ENCODE data around the gene NLGN4Y. TPM values are rescaled to one million over a fixed set of nuclear protein-coding genes. Genes with fewer than 3 reads are reported as not detected.

Gene NLGN4Y
- total and polyA plus RNA-seq, 4 donors = 0.28 to 31.1 (median 10.0) TPM

DNA sequence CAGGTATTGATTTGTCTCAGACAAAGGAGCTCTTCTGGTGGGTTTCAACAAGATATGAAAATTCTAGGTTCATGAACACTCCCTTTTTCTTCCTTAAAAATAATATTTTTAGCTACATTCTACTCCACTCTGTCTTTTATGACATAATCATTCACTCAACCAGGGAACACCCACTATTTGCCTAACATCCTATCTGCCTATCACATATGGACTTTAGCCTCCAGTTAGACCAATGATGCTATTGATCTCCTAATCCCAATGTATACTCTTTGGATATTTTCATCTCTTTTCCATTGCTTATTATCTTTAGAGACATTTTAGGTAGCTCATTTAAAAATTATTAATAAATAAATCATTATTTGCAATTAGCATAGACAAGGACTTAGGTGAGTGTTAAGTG, 110.6 kb downstream of the NLGN4Y start:
- Histone ChIP-seq H3K27me3 (ENCODE audit: control insufficient read depth, insufficient read depth, low read length) (no peaks in the 10 kb centered on the region), H3K4me1 (ENCODE audit: control insufficient read depth, insufficient read depth, low read length) (no peaks in the 10 kb centered on the region), H3K9me3 (ENCODE audit: control insufficient read depth, insufficient read depth, low read length) (no peaks in the 10 kb centered on the region), H3K4me3 (ENCODE audit: low read depth, low read length) (no peak overlapping the region), H3K27ac (ENCODE audit: low read depth, low read length) (no peak overlapping the region), H3K36me3 (ENCODE audit: control insufficient read depth, insufficient read depth, low read length) (no peaks in the 10 kb centered on the region)
- DNase-seq (ENCODE audit: low read depth in 4 of 6, low spot score in 6 of 6) = no peak

DNA sequence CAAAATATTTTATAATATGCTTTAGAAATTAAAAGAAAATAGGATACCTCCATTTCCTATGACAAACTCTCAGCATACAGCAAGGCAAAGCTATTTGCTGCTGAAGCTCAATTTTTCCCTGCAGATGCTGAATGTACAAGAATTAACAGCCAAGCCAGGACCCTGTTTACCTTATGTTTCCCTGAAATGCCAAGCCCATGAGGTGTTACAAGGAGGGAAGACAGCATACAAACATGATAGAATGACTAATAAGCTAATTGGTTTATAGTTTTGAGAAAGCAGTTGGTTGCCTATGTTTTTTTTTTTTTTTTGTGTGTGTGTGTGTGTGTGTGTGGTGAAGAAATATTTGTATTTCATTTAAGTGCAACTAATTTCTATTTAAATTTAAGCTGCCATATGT, 113.2 kb downstream of the NLGN4Y start:
- H3K27ac ChIP-seq (ENCODE audit: low read depth, low read length) = no peak overlapping the region
- no peaks in the 10 kb centered on the region for H3K4me1 ChIP-seq (ENCODE audit: control insufficient read depth, insufficient read depth, low read length)
- H3K36me3 ChIP-seq (ENCODE audit: control insufficient read depth, insufficient read depth, low read length) = no peaks in the 10 kb centered on the region
- no peak overlapping the region for H3K4me3 ChIP-seq (ENCODE audit: low read depth, low read length)
- no peak for DNase-seq (ENCODE audit: low read depth in 4 of 6, low spot score in 6 of 6)
- no peaks in the 10 kb centered on the region for H3K27me3 ChIP-seq (ENCODE audit: control insufficient read depth, insufficient read depth, low read length)
- H3K9me3 ChIP-seq (ENCODE audit: control insufficient read depth, insufficient read depth, low read length) = no peaks in the 10 kb centered on the region

DNA sequence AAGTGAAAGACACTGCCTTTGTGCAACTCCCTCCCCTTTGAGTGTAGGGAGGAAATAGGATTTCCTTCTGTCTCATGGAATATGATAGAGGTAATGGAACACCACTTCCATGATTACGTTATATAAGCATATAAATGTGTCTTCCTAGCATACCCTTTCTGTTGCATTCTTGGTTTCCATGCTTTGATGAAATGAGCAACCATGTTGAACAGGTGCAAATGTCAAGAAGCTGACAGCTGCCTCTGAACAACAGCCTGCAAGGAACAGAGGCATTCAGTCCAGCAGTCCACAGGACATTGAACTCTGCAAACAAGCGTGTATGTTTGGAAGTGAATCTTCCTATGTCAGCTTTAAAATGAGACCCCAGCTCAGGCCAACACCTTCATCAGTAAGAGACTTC, 117.5 kb downstream of the NLGN4Y start:
- Histone ChIP-seq H3K27ac (ENCODE audit: low read depth, low read length) (no peak overlapping the region), H3K36me3 (ENCODE audit: control insufficient read depth, insufficient read depth, low read length) (no peaks in the 10 kb centered on the region), H3K27me3 (ENCODE audit: control insufficient read depth, insufficient read depth, low read length) (no peaks in the 10 kb centered on the region), H3K9me3 (ENCODE audit: control insufficient read depth, insufficient read depth, low read length) (no peaks in the 10 kb centered on the region), H3K4me1 (ENCODE audit: control insufficient read depth, insufficient read depth, low read length) (no peaks in the 10 kb centered on the region), H3K4me3 (ENCODE audit: low read depth, low read length) (no peak overlapping the region)
- no CpG with 5 or more reads among the region's 2 CpGs for WGBS (ENCODE audit: insufficient coverage)
- DNase-seq (ENCODE audit: low read depth in 4 of 6, low spot score in 6 of 6) = no peak

DNA sequence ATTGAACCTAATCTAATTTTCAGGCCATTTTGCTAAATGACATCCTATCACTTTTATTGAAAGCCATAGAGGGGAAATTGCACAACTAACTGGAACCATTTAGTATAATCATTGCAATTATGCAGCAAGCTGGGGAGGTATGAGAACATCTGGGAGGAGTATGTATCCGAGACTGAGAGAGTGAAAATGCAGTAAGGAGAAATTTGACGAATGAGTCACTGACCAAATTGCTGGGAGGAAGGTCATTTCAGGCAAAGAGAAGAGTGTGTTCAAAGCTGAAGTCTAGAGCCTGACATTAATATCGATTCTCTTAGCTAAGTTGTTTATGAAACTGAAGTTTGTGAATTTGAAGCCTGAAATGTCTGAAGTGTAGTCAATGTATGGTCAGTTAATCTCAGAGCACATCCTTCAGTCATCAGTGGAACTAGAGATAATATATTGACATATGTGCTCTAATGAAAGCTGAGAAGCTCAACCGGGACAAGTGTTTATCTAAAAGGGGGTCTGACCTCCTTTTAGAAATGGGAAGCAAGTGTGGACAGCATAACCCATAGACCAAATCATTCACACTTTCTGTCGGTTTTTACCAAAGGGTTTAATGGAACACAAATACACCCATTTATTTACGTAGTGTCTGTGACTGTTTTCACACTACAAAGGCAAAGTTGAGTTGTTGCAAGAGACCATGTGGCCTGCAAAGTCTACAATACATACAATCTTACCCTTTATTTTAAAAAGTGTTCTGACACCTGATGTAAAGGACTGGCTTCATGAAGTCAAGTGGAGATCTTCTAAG, 120.0 kb downstream of the NLGN4Y start:
- WGBS (ENCODE audit: insufficient coverage) = no CpG with 5 or more reads among the region's 6 CpGs
- Histone ChIP-seq H3K4me3 (ENCODE audit: low read depth, low read length) (no peak overlapping the region), H3K4me1 (ENCODE audit: control insufficient read depth, insufficient read depth, low read length) (no peaks in the 10 kb centered on the region), H3K27ac (ENCODE audit: low read depth, low read length) (no peak overlapping the region), H3K9me3 (ENCODE audit: control insufficient read depth, insufficient read depth, low read length) (no peaks in the 10 kb centered on the region), H3K36me3 (ENCODE audit: control insufficient read depth, insufficient read depth, low read length) (no peaks in the 10 kb centered on the region), H3K27me3 (ENCODE audit: control insufficient read depth, insufficient read depth, low read length) (no peaks in the 10 kb centered on the region)
- DNase-seq (ENCODE audit: low read depth in 4 of 6, low spot score in 6 of 6) = peak in 1 of 6 donors; percentile 17

DNA sequence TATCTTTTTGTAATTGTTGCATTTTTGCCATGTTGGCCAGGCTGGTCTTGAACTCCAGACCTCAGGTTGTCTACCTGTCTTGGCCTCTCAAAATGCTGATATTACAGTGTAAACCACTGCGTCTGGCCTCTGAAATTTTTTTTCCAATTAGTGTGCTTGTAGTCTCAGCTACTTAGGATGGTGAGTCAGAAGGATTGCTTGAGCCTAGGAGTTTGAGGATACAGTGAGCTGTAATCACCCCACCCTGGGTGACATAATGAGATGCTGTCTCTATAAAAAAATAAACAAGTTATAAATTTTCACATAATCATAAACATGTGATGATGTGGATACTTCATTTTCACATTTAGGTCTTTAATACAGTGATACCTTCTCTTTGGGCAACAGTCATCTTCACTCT, 154.9 kb downstream of the NLGN4Y start:
- no peak for DNase-seq (ENCODE audit: low read depth in 4 of 6, low spot score in 6 of 6)
- WGBS (ENCODE audit: insufficient coverage) = no CpG with 5 or more reads among the region's 1 CpG
- no peaks in the 10 kb centered on the region for H3K36me3 ChIP-seq (ENCODE audit: control insufficient read depth, insufficient read depth, low read length)

DNA sequence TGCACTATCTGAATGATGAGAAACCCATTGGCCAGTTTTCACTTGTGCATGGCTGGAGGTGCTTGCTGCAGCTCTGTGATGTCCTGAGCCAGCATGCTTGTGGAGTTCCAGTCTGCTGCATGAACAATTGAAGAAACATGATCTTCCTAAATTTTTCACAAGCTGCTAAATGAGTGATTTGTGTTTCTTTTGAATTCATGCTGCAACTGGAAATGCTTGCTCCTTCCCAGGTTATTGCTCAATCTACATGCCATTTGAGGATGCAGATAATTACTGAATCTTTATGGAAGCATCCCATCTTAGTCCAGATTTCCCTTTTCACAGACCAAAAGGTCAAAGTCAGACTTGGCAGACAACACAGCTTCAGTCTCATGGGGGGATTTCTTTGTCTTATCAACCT, 170.2 kb downstream of the NLGN4Y start:
- Histone ChIP-seq H3K4me3 (ENCODE audit: low read depth, low read length) (no peak overlapping the region), H3K9me3 (ENCODE audit: control insufficient read depth, insufficient read depth, low read length) (no peaks in the 10 kb centered on the region), H3K27me3 (ENCODE audit: control insufficient read depth, insufficient read depth, low read length) (no peaks in the 10 kb centered on the region), H3K4me1 (ENCODE audit: control insufficient read depth, insufficient read depth, low read length) (no peaks in the 10 kb centered on the region), H3K36me3 (ENCODE audit: control insufficient read depth, insufficient read depth, low read length) (no peaks in the 10 kb centered on the region), H3K27ac (ENCODE audit: low read depth, low read length) (no peak overlapping the region)
- no peak for DNase-seq (ENCODE audit: low read depth in 4 of 6, low spot score in 6 of 6)

More for the DNA sequence above, 154.9 kb downstream of the NLGN4Y start:
- Histone ChIP-seq H3K4me3 (ENCODE audit: low read depth, low read length) (no peak overlapping the region), H3K27me3 (ENCODE audit: control insufficient read depth, insufficient read depth, low read length) (no peaks in the 10 kb centered on the region), H3K9me3 (ENCODE audit: control insufficient read depth, insufficient read depth, low read length) (no peaks in the 10 kb centered on the region), H3K27ac (ENCODE audit: low read depth, low read length) (no peak overlapping the region), H3K4me1 (ENCODE audit: control insufficient read depth, insufficient read depth, low read length) (no peaks in the 10 kb centered on the region)

DNA sequence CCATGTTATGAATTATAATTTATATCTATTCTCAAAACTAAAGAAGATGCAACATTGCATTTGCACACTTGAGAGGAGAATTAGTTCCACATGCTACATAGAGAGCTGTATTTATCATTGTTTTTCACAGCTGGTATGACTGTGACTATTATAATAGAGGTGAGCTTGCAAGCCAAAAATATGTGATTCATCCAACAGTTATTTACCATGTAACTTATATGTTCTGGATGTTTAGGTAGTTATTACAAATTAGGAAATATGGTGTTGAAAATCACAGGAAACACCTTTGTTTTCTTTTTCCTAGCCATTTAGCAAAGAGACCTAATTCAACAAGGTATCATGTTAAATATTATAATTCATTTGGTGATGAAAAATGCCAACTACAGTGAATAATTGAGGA, 183.8 kb downstream of the NLGN4Y start:
- H3K27me3 ChIP-seq (ENCODE audit: control insufficient read depth, insufficient read depth, low read length) = no peaks in the 10 kb centered on the region
- H3K4me1 ChIP-seq (ENCODE audit: control insufficient read depth, insufficient read depth, low read length) = no peaks in the 10 kb centered on the region
- H3K27ac ChIP-seq (ENCODE audit: low read depth, low read length) = no peak overlapping the region
- no peak for DNase-seq (ENCODE audit: low read depth in 4 of 6, low spot score in 6 of 6)
- no peaks in the 10 kb centered on the region for H3K36me3 ChIP-seq (ENCODE audit: control insufficient read depth, insufficient read depth, low read length)
- no peaks in the 10 kb centered on the region for H3K9me3 ChIP-seq (ENCODE audit: control insufficient read depth, insufficient read depth, low read length)
- no peak overlapping the region for H3K4me3 ChIP-seq (ENCODE audit: low read depth, low read length)

DNA sequence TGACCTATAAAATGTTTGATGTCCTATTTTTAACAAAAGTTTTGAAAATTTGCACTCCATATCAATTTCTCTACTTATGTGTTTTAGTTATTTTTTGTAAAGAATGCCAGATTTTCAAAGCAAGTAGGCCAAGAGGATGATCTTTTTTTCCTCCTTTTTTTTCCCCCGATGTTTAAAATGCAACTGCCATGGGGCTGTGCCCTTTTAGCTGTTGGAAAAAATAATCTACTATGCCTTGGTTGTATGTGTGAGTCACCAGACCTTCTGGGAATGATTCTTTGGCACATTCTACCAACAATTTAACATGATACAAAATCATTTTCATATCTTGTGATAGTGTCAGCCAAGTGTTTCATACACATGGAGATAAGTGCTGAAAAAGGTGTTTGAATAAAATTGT, 217.3 kb downstream of the NLGN4Y start:
- H3K36me3 ChIP-seq (ENCODE audit: control insufficient read depth, insufficient read depth, low read length) = no peaks in the 10 kb centered on the region
- no peaks in the 10 kb centered on the region for H3K27me3 ChIP-seq (ENCODE audit: control insufficient read depth, insufficient read depth, low read length)
- H3K4me3 ChIP-seq (ENCODE audit: low read depth, low read length) = no peak overlapping the region
- H3K27ac ChIP-seq (ENCODE audit: low read depth, low read length) = no peak overlapping the region
- DNase-seq (ENCODE audit: low read depth in 4 of 6, low spot score in 6 of 6) = no peak
- no CpG with 5 or more reads among the region's 1 CpG for WGBS (ENCODE audit: insufficient coverage)
- H3K4me1 ChIP-seq (ENCODE audit: control insufficient read depth, insufficient read depth, low read length) = no peaks in the 10 kb centered on the region
- H3K9me3 ChIP-seq (ENCODE audit: control insufficient read depth, insufficient read depth, low read length) = no peaks in the 10 kb centered on the region

DNA sequence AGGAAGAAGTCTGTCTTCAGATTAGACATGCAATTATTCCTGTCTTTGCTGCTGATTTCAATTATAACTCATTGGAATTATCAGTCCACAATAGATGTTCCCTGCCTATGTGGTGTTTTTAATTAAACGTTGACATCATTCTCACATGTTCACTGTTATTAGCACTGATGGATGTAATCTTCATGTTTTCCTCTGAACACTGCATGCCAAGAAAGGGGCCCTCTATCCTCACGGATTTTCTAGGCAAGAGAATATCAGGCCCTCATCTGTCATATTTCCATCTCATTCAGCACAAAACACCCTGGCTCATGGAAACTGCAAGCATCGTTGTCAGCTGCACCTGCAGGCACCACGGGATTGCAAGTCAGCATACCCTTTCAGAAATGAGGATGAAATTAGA, 224.0 kb downstream of the NLGN4Y start:
- peak in 1 of 6 donors; percentile 2 for DNase-seq (ENCODE audit: low read depth in 4 of 6, low spot score in 6 of 6)
- WGBS (ENCODE audit: insufficient coverage) = no CpG with 5 or more reads among the region's 4 CpGs
- Histone ChIP-seq H3K9me3 (ENCODE audit: control insufficient read depth, insufficient read depth, low read length) (no peaks in the 10 kb centered on the region), H3K4me3 (ENCODE audit: low read depth, low read length) (no peak overlapping the region), H3K4me1 (ENCODE audit: control insufficient read depth, insufficient read depth, low read length) (no peaks in the 10 kb centered on the region), H3K27me3 (ENCODE audit: control insufficient read depth, insufficient read depth, low read length) (no peaks in the 10 kb centered on the region), H3K36me3 (ENCODE audit: control insufficient read depth, insufficient read depth, low read length) (no peaks in the 10 kb centered on the region), H3K27ac (ENCODE audit: low read depth, low read length) (no peak overlapping the region)

DNA sequence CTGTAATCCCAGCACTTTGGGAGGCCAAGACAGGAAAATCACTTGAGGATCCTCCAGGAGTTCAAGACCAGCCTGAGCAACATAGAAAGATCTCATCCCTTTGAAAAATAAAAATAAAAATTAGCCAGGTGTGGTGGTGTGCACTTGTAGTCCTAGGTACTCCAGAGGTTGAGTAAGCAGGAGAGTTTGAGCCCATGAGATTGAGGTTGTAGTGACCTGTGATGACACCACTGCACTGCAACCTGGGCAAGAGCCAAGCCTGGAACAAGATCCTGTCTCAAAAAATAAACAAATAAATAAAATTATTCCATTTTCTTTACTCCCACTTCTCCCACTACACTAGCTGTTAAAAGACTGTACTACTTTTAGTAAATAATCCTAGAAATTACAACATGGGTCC, 231.2 kb downstream of the NLGN4Y start:
- no peaks in the 10 kb centered on the region for H3K4me1 ChIP-seq (ENCODE audit: control insufficient read depth, insufficient read depth, low read length)
- H3K36me3 ChIP-seq (ENCODE audit: control insufficient read depth, insufficient read depth, low read length) = no peaks in the 10 kb centered on the region
- no peak overlapping the region for H3K4me3 ChIP-seq (ENCODE audit: low read depth, low read length)
- H3K9me3 ChIP-seq (ENCODE audit: control insufficient read depth, insufficient read depth, low read length) = no peaks in the 10 kb centered on the region
- no peak for DNase-seq (ENCODE audit: low read depth in 4 of 6, low spot score in 6 of 6)
- no peaks in the 10 kb centered on the region for H3K27me3 ChIP-seq (ENCODE audit: control insufficient read depth, insufficient read depth, low read length)
- H3K27ac ChIP-seq (ENCODE audit: low read depth, low read length) = no peak overlapping the region

Measured in spinal cord (tissue), 10 donors.